ENCODE measurements around the gene CADM1. TPM values are rescaled to one million over a fixed set of nuclear protein-coding genes. Genes with fewer than 3 reads are reported as not detected.

The CADM1 gene
- polyA plus RNA-seq, 1 donor (not counting 4 experiments of a cell fraction or from before 2014, with no cell fraction given): 9.5 TPM

- dilution Hi-C loops (cut with MboI; ENCODE audit: extremely low pct_ligation_motif_present, low sequenced_read_pairs): no loop called here
- Histone ChIP-seq H3K27me3 (ENCODE audit: control insufficient read depth, extremely low read depth, insufficient read depth, low read length) (no peaks in the 10 kb centered on the region), H3K9me3 (ENCODE audit: control insufficient read depth, low read depth, low read length) (no peaks in the 10 kb centered on the region), H3K79me2 (ENCODE audit: control insufficient read depth, insufficient read depth, low read length) (no peaks in the 10 kb centered on the region), H3K9ac (ENCODE audit: control insufficient read depth, extremely low read depth, insufficient read depth, low read length) (no peak overlapping the region), H3K36me3 (ENCODE audit: control insufficient read depth in 2 of 2, extremely low read depth in 1 of 2, insufficient read depth in 2 of 2, low read length in 2 of 2) (no peaks in the 10 kb centered on the region), H3K27ac (ENCODE audit: control insufficient read depth, insufficient read depth, low read length) (no peak overlapping the region), H4K20me1 (ENCODE audit: control insufficient read depth, extremely low read depth, insufficient read depth, low read length) (no peaks in the 10 kb centered on the region), H3K9me1 (ENCODE audit: control insufficient read depth, extremely low read depth, insufficient read depth, low read length) (no peaks in the 10 kb centered on the region), H3K4me2 (ENCODE audit: control insufficient read depth, extremely low read depth, insufficient read depth, low read depth, low read length) (no peak overlapping the region), H3K4me3 (ENCODE audit: control insufficient read depth in 2 of 3, extremely low read depth in 1 of 3, insufficient read depth in 2 of 3, low read depth in 1 of 3, low read length in 3 of 3) (no peak overlapping the region), H2AFZ (ENCODE audit: control insufficient read depth, low read length) (no peak overlapping the region), H3K4me1 (ENCODE audit: control insufficient read depth, extremely low read depth, insufficient read depth, low read length) (no peaks in the 10 kb centered on the region)
- no peak for FAIRE-seq
- DNase-seq (ENCODE audit: low read depth, low spot score): no peak
- no peak for TF ChIP-seq EZH2 (IDR thresholded peaks at IDR 0.05; ENCODE audit: low read length)
- TF ChIP-seq, protein P1, sequence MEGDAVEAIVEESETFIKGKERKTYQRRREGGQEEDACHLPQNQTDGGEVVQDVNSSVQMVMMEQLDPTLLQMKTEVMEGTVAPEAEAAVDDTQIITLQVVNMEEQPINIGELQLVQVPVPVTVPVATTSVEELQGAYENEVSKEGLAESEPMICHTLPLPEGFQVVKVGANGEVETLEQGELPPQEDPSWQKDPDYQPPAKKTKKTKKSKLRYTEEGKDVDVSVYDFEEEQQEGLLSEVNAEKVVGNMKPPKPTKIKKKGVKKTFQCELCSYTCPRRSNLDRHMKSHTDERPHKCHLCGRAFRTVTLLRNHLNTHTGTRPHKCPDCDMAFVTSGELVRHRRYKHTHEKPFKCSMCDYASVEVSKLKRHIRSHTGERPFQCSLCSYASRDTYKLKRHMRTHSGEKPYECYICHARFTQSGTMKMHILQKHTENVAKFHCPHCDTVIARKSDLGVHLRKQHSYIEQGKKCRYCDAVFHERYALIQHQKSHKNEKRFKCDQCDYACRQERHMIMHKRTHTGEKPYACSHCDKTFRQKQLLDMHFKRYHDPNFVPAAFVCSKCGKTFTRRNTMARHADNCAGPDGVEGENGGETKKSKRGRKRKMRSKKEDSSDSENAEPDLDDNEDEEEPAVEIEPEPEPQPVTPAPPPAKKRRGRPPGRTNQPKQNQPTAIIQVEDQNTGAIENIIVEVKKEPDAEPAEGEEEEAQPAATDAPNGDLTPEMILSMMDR (optimal IDR thresholded peaks at IDR 0.05 in 1 of 3, IDR thresholded peaks at IDR 0.05 in 1 of 3, conservative IDR thresholded peaks at IDR 0.05 in 1 of 3; ENCODE audit: extremely low read depth in 1 of 3, insufficient read depth in 2 of 3, low read length in 3 of 3): no peak
Observed at GRCh38 chr11:115184901-115185300, 319.3 kb downstream of the CADM1 start.

DNA sequence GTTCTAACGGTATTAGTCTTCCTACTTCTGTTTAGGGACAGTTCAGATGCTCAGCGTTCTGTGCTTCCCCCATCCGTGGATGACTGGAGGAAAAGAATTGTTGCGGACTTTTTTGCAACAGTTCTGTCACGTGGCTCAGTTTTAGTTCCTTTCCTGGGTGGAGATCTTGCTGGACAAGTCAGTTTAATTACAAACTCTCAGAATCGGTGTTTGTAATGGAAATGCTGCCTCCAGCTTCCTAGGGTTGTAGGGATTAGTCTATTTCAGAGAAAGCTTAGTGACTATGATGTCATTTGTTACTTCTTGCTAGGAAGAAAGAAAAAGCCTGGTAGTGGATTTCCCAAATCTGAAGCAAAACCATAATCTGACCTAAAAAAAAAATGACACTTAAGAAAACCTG is 320.4 kb downstream of the CADM1 start:
- no peak overlapping the region for H3K9ac ChIP-seq (ENCODE audit: control insufficient read depth, extremely low read depth, insufficient read depth, low read length)
- dilution Hi-C loops (cut with MboI; ENCODE audit: extremely low pct_ligation_motif_present, low sequenced_read_pairs): no loop called here
- FAIRE-seq: no peak

More for the DNA sequence above, 320.4 kb downstream of the CADM1 start:
- no peak overlapping the region for H2AFZ ChIP-seq (ENCODE audit: control insufficient read depth, low read length)
- DNase-seq (ENCODE audit: low read depth, low spot score): no peak
- no peaks in the 10 kb centered on the region for H3K79me2 ChIP-seq (ENCODE audit: control insufficient read depth, insufficient read depth, low read length)
- no peak overlapping the region for H3K4me2 ChIP-seq (ENCODE audit: control insufficient read depth, extremely low read depth, insufficient read depth, low read depth, low read length)
- no peaks in the 10 kb centered on the region for H3K9me3 ChIP-seq (ENCODE audit: control insufficient read depth, low read depth, low read length)
- H3K27ac ChIP-seq (ENCODE audit: control insufficient read depth, insufficient read depth, low read length): no peak overlapping the region
- H3K27me3 ChIP-seq (ENCODE audit: control insufficient read depth, extremely low read depth, insufficient read depth, low read length): no peaks in the 10 kb centered on the region
- no peaks in the 10 kb centered on the region for H3K4me1 ChIP-seq (ENCODE audit: control insufficient read depth, extremely low read depth, insufficient read depth, low read length)
- no peaks in the 10 kb centered on the region for H3K9me1 ChIP-seq (ENCODE audit: control insufficient read depth, extremely low read depth, insufficient read depth, low read length)
- H4K20me1 ChIP-seq (ENCODE audit: control insufficient read depth, extremely low read depth, insufficient read depth, low read length): no peaks in the 10 kb centered on the region
- no peak for TF ChIP-seq EZH2 (IDR thresholded peaks at IDR 0.05; ENCODE audit: low read length)
- TF ChIP-seq, protein P1 (optimal IDR thresholded peaks at IDR 0.05 in 1 of 3, IDR thresholded peaks at IDR 0.05 in 1 of 3, conservative IDR thresholded peaks at IDR 0.05 in 1 of 3; ENCODE audit: extremely low read depth in 1 of 3, insufficient read depth in 2 of 3, low read length in 3 of 3): no peak
- no peaks in the 10 kb centered on the region for H3K36me3 ChIP-seq (ENCODE audit: control insufficient read depth in 2 of 2, extremely low read depth in 1 of 2, insufficient read depth in 2 of 2, low read length in 2 of 2)
- no peak overlapping the region for H3K4me3 ChIP-seq (ENCODE audit: control insufficient read depth in 2 of 3, extremely low read depth in 1 of 3, insufficient read depth in 2 of 3, low read depth in 1 of 3, low read length in 3 of 3)

All from keratinocyte (primary cell).